ENCODE measurements around the gene GMDS. TPM values are rescaled to one million over a fixed set of nuclear protein-coding genes. Genes with fewer than 3 reads are reported as not detected.

Gene GMDS
- total and polyA plus RNA-seq, 2 of the 8 experiments (the other 6 are each of a cell fraction or from before 2014, with no cell fraction given): 16.8 to 50.0 TPM

GRCh38 chr6:2108700-2109306, 136.6 kb downstream of the GMDS start:
- no peak overlapping the region for H3K9ac ChIP-seq (replicated peaks in 1 of 4; ENCODE audit: extremely low read depth in 1 of 4, low read depth in 3 of 4, low read length in 3 of 4)
- CTCF ChIA-PET (ENCODE audit: partially characterized antibody): no interaction called here
- H3K56ac ChIP-seq (replicated peaks; ENCODE audit: insufficient read length, low read depth, low read length): no peak overlapping the region
- no peaks in the 10 kb centered on the region for H3K4me1 ChIP-seq (replicated peaks in 1 of 4; ENCODE audit: control insufficient read depth in 3 of 4, insufficient read depth in 4 of 4, low read length in 3 of 4)
- no peaks in the 10 kb centered on the region for H3K9me3 ChIP-seq (ENCODE audit: insufficient read depth in 2 of 2, low read depth in 1 of 2, low read length in 1 of 2)
- H3K27ac ChIP-seq (ENCODE audit: low read depth, low read length): no peak overlapping the region
- POLR2A ChIA-PET (ENCODE audit: partially characterized antibody): interaction anchor here (1.7 kb wide), 1 partner anchor 20 kb away, joined by 5 read pairs; no protein-coding TSS in a partner anchor
- no peak overlapping the region for H3K4me2 ChIP-seq (ENCODE audit: insufficient read depth in 1 of 2, low read depth in 2 of 2, low read length in 2 of 2)
- FAIRE-seq: no peak
- H3K23me2 ChIP-seq (ENCODE audit: low read depth, low read length): no peaks in the 10 kb centered on the region
- H3K4me3 ChIP-seq (ENCODE audit: extremely low read depth in 1 of 4, insufficient read depth in 2 of 4, low read depth in 3 of 4, low read length in 4 of 4): no peak overlapping the region
- H4K8ac ChIP-seq (ENCODE audit: extremely low read depth, insufficient read depth, low read length): no peak overlapping the region
- no peaks in the 10 kb centered on the region; a peak in 1 of 8 replicates for H3K36me3 ChIP-seq (ENCODE audit: control insufficient read depth in 2 of 4, insufficient read depth in 4 of 4, low read length in 3 of 4)
- H2BK15ac ChIP-seq (ENCODE audit: low read length): no peak overlapping the region
- no peak overlapping the region for H2BK12ac ChIP-seq (ENCODE audit: low read depth, low read length)
- H2BK120ac ChIP-seq (replicated peaks; ENCODE audit: low read depth, low read length): no peak overlapping the region
- no peak overlapping the region for H2AK5ac ChIP-seq (ENCODE audit: low read depth, low read length)
- H4K91ac ChIP-seq (replicated peaks; ENCODE audit: insufficient read length, low read length): no peak overlapping the region
- WGBS, 2 experiments (ENCODE audit: extremely low coverage in 1 of 2, insufficient coverage in 1 of 2, insufficient read length in 1 of 2, insufficient replicate concordance in 2 of 2, low coverage in 1 of 2, low lambda C conversion rate in 2 of 2, missing lambda C conversion rate in 1 of 2): 92% methylated on average over 9 of the region's 9 CpGs; no CpG with 5 or more reads in 1 of the 2 experiments
- no peak overlapping the region for H3K18ac ChIP-seq (ENCODE audit: extremely low read depth, low read length)
- no peak overlapping the region for H3K4ac ChIP-seq (replicated peaks; ENCODE audit: insufficient read length, low read depth, low read length)
- H2AFZ ChIP-seq (ENCODE audit: low read length): no peak overlapping the region
- no peak overlapping the region for H4K5ac ChIP-seq (ENCODE audit: insufficient read length, low read depth, low read length)
- H3K14ac ChIP-seq (ENCODE audit: insufficient read length): no peak overlapping the region
- no peak for DNase-seq (ENCODE audit: low read depth in 1 of 2, low spot score in 2 of 2)
- H4K20me1 ChIP-seq (replicated peaks in 1 of 2; ENCODE audit: control insufficient read depth in 1 of 2, insufficient read depth in 2 of 2, low read length in 2 of 2): no peaks in the 10 kb centered on the region
- H2BK20ac ChIP-seq (ENCODE audit: low read length): no peak overlapping the region
- H2BK5ac ChIP-seq (ENCODE audit: low read depth, low read length): no peak overlapping the region
- no peak overlapping the region for H3K23ac ChIP-seq (ENCODE audit: insufficient read length)
- H3K27me3 ChIP-seq (replicated peaks in 1 of 4; ENCODE audit: control insufficient read depth in 3 of 4, extremely low read depth in 1 of 4, insufficient read depth in 3 of 4, low read length in 3 of 4): no peaks in the 10 kb centered on the region
- no peaks in the 10 kb centered on the region for H3K79me1 ChIP-seq (ENCODE audit: low read depth, low read length)
- no peaks in the 10 kb centered on the region for H3K79me2 ChIP-seq (ENCODE audit: control insufficient read depth in 1 of 2, insufficient read depth in 2 of 2, low read length in 2 of 2)
- TF ChIP-seq ATF3 (IDR thresholded peaks at IDR 0.05; ENCODE audit: insufficient read depth, low read depth, low read length): no peak
- TF ChIP-seq CBX8 (IDR thresholded peaks at IDR 0.05; ENCODE audit: borderline replicate concordance, low read depth, low read length): no peak
- no peak for TF ChIP-seq SRF (IDR thresholded peaks at IDR 0.05; ENCODE audit: low read depth, low read length)
- TF ChIP-seq CHD2 (IDR thresholded peaks at IDR 0.05; ENCODE audit: low read length): no peak
- TF ChIP-seq CTBP2 (IDR thresholded peaks at IDR 0.05; ENCODE audit: borderline replicate concordance, insufficient read depth, insufficient read length, low read length): no peak
- TF ChIP-seq CHD1 (IDR thresholded peaks at IDR 0.05; ENCODE audit: low read depth, low read length): no peak
- no peak for TF ChIP-seq TAF1 (IDR thresholded peaks at IDR 0.05; ENCODE audit: low read depth, low read length)
- no peak for TF ChIP-seq SIRT6 (IDR thresholded peaks at IDR 0.05; ENCODE audit: low read length)
